Measurements from ENCODE around the gene POLR3A. TPM values are rescaled to one million over a fixed set of nuclear protein-coding genes. Genes with fewer than 3 reads are reported as not detected.

POLR3A gene
- total RNA-seq, 1 experiment from 2014 or later = 38.0 TPM

GRCh38 chr10:78010278-78010677 is 19.0 kb downstream of the POLR3A start:
- no peaks in the 10 kb centered on the region for H3K27me3 ChIP-seq (ENCODE audit: insufficient read depth, low read length)
- H3K27ac Mint-ChIP-seq = peak overlapping the region in 1 of 3 experiments; percentile 77; a peak in 1 of 7 replicates
- no peak overlapping the region for H4K8ac ChIP-seq (replicated peaks; ENCODE audit: insufficient read length, low read depth, low read length)
- no peaks in the 10 kb centered on the region for H3K79me2 ChIP-seq (ENCODE audit: insufficient read depth, low read length)
- no peak overlapping the region for H2BK5ac ChIP-seq (ENCODE audit: insufficient read length, low read length)
- H4K20me1 ChIP-seq (ENCODE audit: control insufficient read depth, insufficient read depth, insufficient read length) = no peaks in the 10 kb centered on the region
- H3K4me1 Mint-ChIP-seq = no peaks in the 10 kb centered on the region
- H3K18ac ChIP-seq (ENCODE audit: insufficient read length, low read depth, low read length) = no peak overlapping the region
- H2BK20ac ChIP-seq (ENCODE audit: low read depth, low read length, poor library complexity, severe bottlenecking) = no peak overlapping the region
- no peaks in the 10 kb centered on the region for H3K23me2 ChIP-seq (ENCODE audit: insufficient read length, low read depth, low read length, poor library complexity, severe bottlenecking)
- no peaks in the 10 kb centered on the region for H3K9me3 ChIP-seq (ENCODE audit: control insufficient read depth, low read depth, low read length)
- H3K4me3 Mint-ChIP-seq = no peak overlapping the region
- no peaks in the 10 kb centered on the region for H3K27me3 Mint-ChIP-seq (ENCODE audit: low read depth)
- peaks cover 35 to 92% (median 74%) of the 10 kb centered on the region in 3 experiments; a peak in 6 of 7 replicates for H3K36me3 Mint-ChIP-seq (ENCODE audit: insufficient read depth in 1 of 3, low read depth in 3 of 3)
- no peak overlapping the region for H3K9ac ChIP-seq (ENCODE audit: extremely low read depth, insufficient read length, low read length)
- H3K4me2 ChIP-seq (ENCODE audit: insufficient read depth, insufficient read length, low read length) = no peak overlapping the region
- no CpG with 5 or more reads among the region's 7 CpGs for WGBS (ENCODE audit: extremely low coverage, insufficient read length, low lambda C conversion rate)
- H3K23ac ChIP-seq (ENCODE audit: insufficient read length, low read depth, low read length) = no peak overlapping the region
- no peak overlapping the region for H3T11ph ChIP-seq (ENCODE audit: low read length)
- TF ChIP-seq CTCF (conservative IDR thresholded peaks at IDR 0.05) = no peak
- H2BK120ac ChIP-seq (ENCODE audit: low read depth, low read length, poor library complexity, severe bottlenecking) = no peak overlapping the region
- no peaks in the 10 kb centered on the region for H3K79me1 ChIP-seq (ENCODE audit: insufficient read depth, low read depth, low read length, poor library complexity, severe bottlenecking)
- no peaks in the 10 kb centered on the region for H3K4me1 ChIP-seq (ENCODE audit: insufficient read depth, low read length)
- no peak overlapping the region for H4K91ac ChIP-seq (ENCODE audit: insufficient read length, low read depth, low read length)
- DNase-seq = no peak
- no peak overlapping the region for H3K27ac ChIP-seq (ENCODE audit: insufficient read length, low read depth, low read length)
- H3K4ac ChIP-seq (ENCODE audit: low read depth, low read length) = no peak overlapping the region
- H3K9me3 Mint-ChIP-seq = no peaks in the 10 kb centered on the region
- no peak overlapping the region for H3K14ac ChIP-seq (ENCODE audit: insufficient read depth, low read length)
- H2BK15ac ChIP-seq (ENCODE audit: low read depth, low read length) = no peak overlapping the region
- H4K5ac ChIP-seq (ENCODE audit: insufficient read length, low read depth, low read length) = no peak overlapping the region
- no peak overlapping the region for H2AFZ ChIP-seq (ENCODE audit: low read length)
- H3K56ac ChIP-seq (ENCODE audit: insufficient read length, low read depth, low read length) = no peak overlapping the region
- H2AK5ac ChIP-seq (ENCODE audit: insufficient read length, low read length) = no peak overlapping the region
- no peak overlapping the region for H2BK12ac ChIP-seq (ENCODE audit: insufficient read length, low read depth, low read length)
